Hematopoietic multipotent progenitor cell treated with erythropoietin and hydrocortisone succinate and interleukin-3 and kit ligand, for 8 days (in vitro differentiated cells): ENCODE data around the gene RAPGEF3.

Source experiments
- DNase-seq: peaks from one replicate; pipeline ENCODE4 v3.0.0-alpha.2; 2015

RAPGEF3 gene

GRCh38 chr12:47755655-47756562 lies 2.8 kb downstream of the RAPGEF3 start:
- DNase-seq: no peak

- DNase-seq: peak; percentile 23
These were observed 3.8 kb downstream of the RAPGEF3 start for GRCh38 chr12:47754881-47755280.

- no peak for DNase-seq
These were observed 4.6 kb downstream of the RAPGEF3 start for GRCh38 chr12:47754126-47754525.

GRCh38 chr12:47753021-47754001 lies 5.4 kb downstream of the RAPGEF3 start:
- no peak for DNase-seq

GRCh38 chr12:47752552-47752951 lies 6.1 kb downstream of the RAPGEF3 start:
- DNase-seq: no peak

- DNase-seq: no peak
These were observed 6.6 kb downstream of the RAPGEF3 start for GRCh38 chr12:47752121-47752520.

- DNase-seq: no peak
These were observed 7.1 kb downstream of the RAPGEF3 start for GRCh38 chr12:47751561-47751960.

- DNase-seq: no peak
These were observed 7.7 kb downstream of the RAPGEF3 start for GRCh38 chr12:47750916-47751470.

GRCh38 chr12:47750229-47750798 lies 8.4 kb downstream of the RAPGEF3 start:
- no peak for DNase-seq

GRCh38 chr12:47748899-47749298 lies 9.8 kb downstream of the RAPGEF3 start:
- no peak for DNase-seq

GRCh38 chr12:47748507-47748828 lies 10.2 kb downstream of the RAPGEF3 start:
- no peak for DNase-seq

GRCh38 chr12:47747596-47748506 lies 10.8 kb downstream of the RAPGEF3 start:
- DNase-seq: no peak

GRCh38 chr12:47747126-47747525 lies 11.6 kb downstream of the RAPGEF3 start:
- no peak for DNase-seq

- DNase-seq: no peak
These were observed 12.2 kb downstream of the RAPGEF3 start for GRCh38 chr12:47746523-47746922.

- DNase-seq: no peak
These were observed 12.6 kb downstream of the RAPGEF3 start for GRCh38 chr12:47746073-47746472.

GRCh38 chr12:47745485-47746041 lies 13.1 kb downstream of the RAPGEF3 start:
- DNase-seq: no peak

GRCh38 chr12:47744778-47745436 lies 13.8 kb downstream of the RAPGEF3 start:
- DNase-seq: no peak

- peak; percentile 12 for DNase-seq
These were observed 14.6 kb downstream of the RAPGEF3 start for GRCh38 chr12:47744005-47744651.

- no peak for DNase-seq
These were observed 15.3 kb downstream of the RAPGEF3 start for GRCh38 chr12:47743311-47743860.

GRCh38 chr12:47742253-47742825 lies 16.3 kb downstream of the RAPGEF3 start:
- peak; percentile 71 for DNase-seq
